A673 (cell line): ENCODE measurements around the gene ANO2. TPM values are rescaled to one million over a fixed set of nuclear protein-coding genes. Genes with fewer than 3 reads are reported as not detected.

Experiments
- BruUV-seq: library from RNA; stranded (reverse); fragments of 400-500 nt; replicated peaks from 2 replicates; lab custom pipeline; 2021; lab: Mats Ljungman, UMichigan
- CTCF ChIA-PET: fragments of 300-600 bp; sonication (Branson Sonifier 250); formaldehyde crosslinking; loops from one replicate; lab custom pipeline; 2022; ENCODE audit warnings: antibody characterized with exemption; lab: Charles Lee
- POLR2A ChIA-PET: fragments of 300-600 bp; sonication (Branson Sonifier 250); formaldehyde crosslinking; loops from one replicate; lab custom pipeline; 2022; ENCODE audit warnings: antibody characterized with exemption; ENCODE audit not compliant: low non-redundant PET; lab: Charles Lee
- DNase-seq: peaks from one replicate; pipeline ENCODE4 v3.0.0-alpha.2; 2015; ENCODE audit warnings: low spot score
- H3K27ac ChIP-seq: fragments of 200-600 bp; sonication (generic); 2 replicates; pipeline ENCODE4 v1.5.1; 2016; ENCODE audit warnings: mixed run types, low read depth, mild to moderate bottlenecking, mixed read lengths, antibody characterized with exemption, low read length; ENCODE audit not compliant: poor library complexity, severe bottlenecking
- H3K27me3 ChIP-seq: fragments of 200-600 bp; sonication (generic); replicated peaks from 2 replicates; pipeline ENCODE4 v1.6.1; 2017; ENCODE audit warnings: mixed run types, low read depth, mild to moderate bottlenecking, mixed read lengths, antibody characterized with exemption, low read length; ENCODE audit not compliant: insufficient read depth, poor library complexity
- H3K36me3 ChIP-seq: fragments of 200-600 bp; sonication (generic); 2 replicates; pipeline ENCODE4 v1.6.1; 2016; ENCODE audit warnings: mixed run types, mild to moderate bottlenecking, mixed read lengths, antibody characterized with exemption, low read length; ENCODE audit not compliant: insufficient read depth, poor library complexity, severe bottlenecking
- H3K4me1 ChIP-seq: fragments of 200-600 bp; sonication (generic); 2 replicates; pipeline ENCODE4 v1.6.1; 2017; ENCODE audit warnings: mixed run types, mild to moderate bottlenecking, mixed read lengths, antibody characterized with exemption, low read length; ENCODE audit not compliant: insufficient read depth, poor library complexity, severe bottlenecking
- H3K4me3 ChIP-seq: fragments of 200-600 bp; sonication (generic); 2 replicates; pipeline ENCODE4 v1.5.1; 2016; ENCODE audit warnings: low read depth, mixed run types, mild to moderate bottlenecking, mixed read lengths, low read length; ENCODE audit not compliant: poor library complexity, severe bottlenecking
- H3K9me3 ChIP-seq: fragments of 200-600 bp; sonication (generic); 2 replicates; pipeline ENCODE4 v1.6.1; 2016; ENCODE audit warnings: mixed run types, low read depth, mild to moderate bottlenecking, mixed read lengths, antibody characterized with exemption, low read length; ENCODE audit not compliant: poor library complexity, severe bottlenecking
- CTCF ChIP-seq: fragments of 300-800, 200-600 bp; sonication (generic); conservative IDR thresholded peaks from 2 replicates; pipeline ENCODE4 v1.5.1; 2017; ENCODE audit warnings: low read depth, mild to moderate bottlenecking, antibody characterized with exemption, low read length, moderate library complexity, mixed read lengths
- EZH2 ChIP-seq: fragments of 200-600 bp; sonication (generic); IDR thresholded peaks from 2 replicates; pipeline ENCODE4 v1.6.1; 2017; ENCODE audit warnings: borderline replicate concordance, low read depth, mild to moderate bottlenecking, mixed read lengths, antibody characterized with exemption, low read length; ENCODE audit not compliant: poor library complexity, severe bottlenecking
- intact Hi-C: fragments of 100-400 bp; cut with micrococcal nuclease; formaldehyde crosslinking; loops from one replicate; pipeline ENCODE4 v1.10.0; 2022; ENCODE audit not compliant: unreplicated experiment
- total RNA-seq: library from RNA; stranded (reverse); gene quantifications from 2 replicates; pipeline ENCODE4 v1.2.3, GENCODE V29; 2021

ANO2 gene
- total RNA-seq, 1 experiment from 2014 or later = not detected

DNA sequence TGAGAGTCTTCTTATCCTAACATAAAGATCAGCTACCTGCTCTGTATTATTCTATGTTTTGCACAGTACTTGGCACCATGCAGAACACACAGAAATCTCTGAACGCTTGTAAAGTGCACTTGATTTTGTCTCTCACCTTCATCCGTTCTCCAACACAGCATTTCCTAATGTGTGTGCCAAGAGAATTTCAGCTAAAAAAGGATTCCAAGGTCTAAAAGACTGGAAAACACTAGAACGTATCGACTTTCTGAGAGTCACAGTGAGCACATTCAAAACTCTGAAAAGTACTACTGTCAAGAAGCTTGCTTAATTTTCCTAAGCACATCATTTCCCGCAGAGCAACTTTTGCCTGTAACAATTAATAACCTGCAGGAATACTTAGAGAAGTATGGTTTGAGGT lies 211.1 kb downstream of the ANO2 start:
- Histone ChIP-seq H3K36me3 (no peaks in the 10 kb centered on the region), H3K27ac (no peak overlapping the region), H3K27me3 (no peaks in the 10 kb centered on the region), H3K9me3 (no peaks in the 10 kb centered on the region), H3K4me3 (no peak overlapping the region), H3K4me1 (no peaks in the 10 kb centered on the region)
- CTCF ChIA-PET = no interaction called here
- DNase-seq = no peak
- TF ChIP-seq CTCF (no peak), EZH2 (no peak)
- POLR2A ChIA-PET = no interaction called here
- BruUV-seq = no TSS peak
- intact Hi-C loops = no loop called here

DNA sequence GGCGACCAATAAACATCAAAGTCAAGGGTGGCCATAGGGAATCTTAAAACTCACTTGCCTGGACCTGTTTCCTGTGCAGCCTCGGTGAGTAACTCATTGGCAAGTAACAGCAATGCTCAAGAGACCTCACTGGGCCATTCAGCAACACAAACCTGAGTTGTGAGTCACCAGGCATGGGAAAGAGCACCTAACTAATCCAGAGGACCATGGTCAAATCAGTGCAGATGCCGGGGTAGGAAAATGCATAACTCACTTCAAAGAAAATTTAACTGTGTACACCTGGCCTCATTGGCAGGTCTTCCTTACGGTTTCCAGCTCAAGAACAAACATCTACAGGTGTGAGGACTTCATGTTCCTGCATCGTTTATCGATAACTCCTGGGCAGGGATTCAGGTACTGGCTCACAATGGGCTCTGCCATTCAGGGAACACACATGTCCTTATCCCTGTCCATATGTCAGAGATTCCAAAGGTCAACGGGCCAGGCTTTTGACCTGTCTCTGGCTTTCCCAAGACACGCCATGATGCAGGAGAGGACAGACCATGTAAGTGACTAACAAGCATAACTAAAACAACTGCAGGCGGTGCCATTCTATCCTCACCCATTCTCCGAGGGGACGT lies 211.8 kb downstream of the ANO2 start:
- ChIA-PET CTCF (no interaction called here), POLR2A (no interaction called here)
- BruUV-seq = no TSS peak
- DNase-seq = no peak
- H3K27me3 ChIP-seq = no peaks in the 10 kb centered on the region
- no peak overlapping the region for H3K27ac ChIP-seq
- no peaks in the 10 kb centered on the region for H3K4me1 ChIP-seq
- H3K4me3 ChIP-seq = no peak overlapping the region
- no peak for TF ChIP-seq EZH2
- intact Hi-C loops = no loop called here
- H3K36me3 ChIP-seq = no peaks in the 10 kb centered on the region
- no peaks in the 10 kb centered on the region for H3K9me3 ChIP-seq

DNA sequence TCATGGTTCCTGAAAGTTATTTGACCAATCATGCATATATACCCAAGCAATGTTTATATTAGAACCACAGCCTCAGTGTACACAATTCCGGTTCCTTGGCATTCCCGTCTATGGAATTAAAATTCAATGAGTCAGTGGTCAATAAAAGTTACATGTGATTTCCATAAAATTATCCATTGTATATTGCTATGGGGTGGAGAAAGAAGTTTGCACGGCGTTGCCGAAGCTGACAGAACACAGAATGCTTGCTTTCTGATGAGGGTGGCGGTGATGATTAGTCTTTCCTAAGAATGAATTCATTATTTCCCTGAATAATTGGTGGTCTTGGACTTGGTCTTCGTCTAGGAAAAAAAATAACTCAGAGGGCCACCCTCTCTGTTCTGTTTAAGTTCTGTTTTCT lies 214.1 kb downstream of the ANO2 start:
- Histone ChIP-seq H3K27ac (no peak overlapping the region), H3K9me3 (no peaks in the 10 kb centered on the region), H3K4me3 (no peak overlapping the region), H3K36me3 (no peaks in the 10 kb centered on the region), H3K27me3 (no peaks in the 10 kb centered on the region), H3K4me1 (no peaks in the 10 kb centered on the region)
- TF ChIP-seq EZH2 = no peak
- no peak for TF ChIP-seq CTCF
- POLR2A ChIA-PET = no interaction called here
- BruUV-seq = no TSS peak
- CTCF ChIA-PET = no interaction called here
- intact Hi-C loops = no loop called here
- DNase-seq = no peak

DNA sequence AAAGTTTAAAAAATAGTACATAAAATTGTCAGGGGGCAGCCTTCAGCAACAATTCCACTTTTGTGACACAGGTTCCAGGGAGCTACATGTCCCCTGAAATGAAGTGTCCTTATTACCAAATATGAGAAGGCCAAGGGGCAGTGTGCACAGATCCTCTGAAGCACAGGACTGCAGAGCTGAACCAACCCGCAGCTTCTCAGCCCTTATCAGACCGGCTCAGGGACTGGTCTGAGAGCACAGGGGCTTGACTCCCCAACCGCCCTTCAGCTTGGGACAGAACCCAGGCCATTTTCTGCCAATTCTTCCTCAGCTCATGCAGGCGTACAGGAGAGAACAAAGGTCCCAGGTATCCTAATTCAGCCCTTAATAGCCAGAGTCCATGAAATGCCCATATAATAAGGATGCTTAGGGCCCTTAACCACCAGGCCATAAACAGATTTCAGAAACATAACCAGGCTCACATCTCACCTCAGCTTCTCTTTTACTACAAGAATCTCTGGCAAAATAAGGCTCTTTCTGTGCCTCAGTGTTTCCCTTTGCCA lies 221.3 kb downstream of the ANO2 start:
- intact Hi-C loops = no loop called here
- H3K9me3 ChIP-seq = no peaks in the 10 kb centered on the region
- no peak for TF ChIP-seq EZH2
- TF ChIP-seq CTCF = no peak
- POLR2A ChIA-PET = no interaction called here
- H3K4me1 ChIP-seq = no peaks in the 10 kb centered on the region
- H3K27ac ChIP-seq = no peak overlapping the region
- H3K4me3 ChIP-seq = no peak overlapping the region
- no peaks in the 10 kb centered on the region for H3K36me3 ChIP-seq
- no peaks in the 10 kb centered on the region for H3K27me3 ChIP-seq
- no peak for DNase-seq
- CTCF ChIA-PET = no interaction called here
- no TSS peak for BruUV-seq
